SU-DHL-6 (cell line): ENCODE results near the gene BATF.

Experiments
- H2AFZ ChIP-seq: fragments of 200-600 bp; sonication (generic); 2 replicates; pipeline ENCODE4 v1.6.1; 2014; ENCODE audit warnings: low read depth, mild to moderate bottlenecking, moderate library complexity, mixed read lengths, antibody characterized with exemption, low read length; ENCODE audit not compliant: severe bottlenecking
- H3F3A ChIP-seq: fragments of 200-600 bp; shearing (Covaris generic); 2 replicates; pipeline ENCODE4 v1.6.0; 2016; ENCODE audit warnings: antibody characterized with exemption, mild to moderate bottlenecking; ENCODE audit not compliant: insufficient read depth
- H3K27ac ChIP-seq: fragments of 200-600 bp; sonication (generic); 2 replicates; pipeline ENCODE4 v1.5.1; 2016; ENCODE audit warnings: low read depth, mild to moderate bottlenecking, low read length, moderate library complexity, mixed read lengths
- H3K27me3 ChIP-seq: fragments of 200-600 bp; sonication (generic), shearing (Covaris generic); 2 replicates; pipeline ENCODE4 v1.6.0; 2014; ENCODE audit warnings: mild to moderate bottlenecking, low read length
- H3K36me3 ChIP-seq: fragments of 200-600 bp; sonication (generic); 2 replicates; pipeline ENCODE4 v1.6.1; 2014; ENCODE audit warnings: mild to moderate bottlenecking, low read length, mixed read lengths
- H3K4me2 ChIP-seq: fragments of 300-600, 200-600 bp; shearing (Covaris generic), sonication (generic); 2 replicates; pipeline ENCODE4 v1.6.0; 2014; ENCODE audit warnings: low read length, low read depth, mild to moderate bottlenecking; ENCODE audit not compliant: poor library complexity, severe bottlenecking
- H3K4me3 ChIP-seq: fragments of 200-600 bp; sonication (generic); 2 replicates; pipeline ENCODE4 v1.5.1; 2014; ENCODE audit warnings: antibody characterized with exemption, low read length, mild to moderate bottlenecking, mixed read lengths; ENCODE audit not compliant: insufficient read depth, poor library complexity, severe bottlenecking
- H3K79me2 ChIP-seq: fragments of 200-600 bp; sonication (generic); 2 replicates; pipeline ENCODE4 v1.6.1; 2014; ENCODE audit warnings: mild to moderate bottlenecking, low read length, moderate library complexity; ENCODE audit not compliant: insufficient read depth
- H3K9ac ChIP-seq: fragments of 200-600 bp; sonication (generic); 2 replicates; pipeline ENCODE4 v1.7.0; 2014; ENCODE audit warnings: mild to moderate bottlenecking, low read length
- H3K9me2 ChIP-seq: fragments of 200-600 bp; sonication (generic); replicated peaks from 2 replicates; pipeline ENCODE4 v1.6.1; 2014; ENCODE audit warnings: low read length; ENCODE audit not compliant: insufficient read depth
- H3K9me3 ChIP-seq: fragments of 200-600 bp; sonication (generic); 2 replicates; pipeline ENCODE4 v1.6.1; 2014; ENCODE audit warnings: low read length, mixed read lengths; ENCODE audit not compliant: insufficient read depth
- H4K20me1 ChIP-seq: fragments of 200-600 bp; sonication (generic); 2 replicates; pipeline ENCODE4 v1.6.1; 2014; ENCODE audit warnings: low read depth, mild to moderate bottlenecking, antibody characterized with exemption, low read length, moderate library complexity, mixed read lengths
- CTCF ChIP-seq: fragments of 200-600 bp; sonication (generic); IDR thresholded peaks from one replicate; pipeline ENCODE4 v1.5.1; 2017; ENCODE audit warnings: antibody characterized with exemption, mild to moderate bottlenecking, low read length, moderate library complexity; ENCODE audit not compliant: insufficient read depth, poor library complexity, severe bottlenecking
- EZH2phosphoT487 ChIP-seq: fragments of 200-600 bp; sonication (generic), shearing (Covaris generic); conservative IDR thresholded peaks from 2 replicates; pipeline ENCODE4 v1.6.1; 2018; ENCODE audit warnings: mild to moderate bottlenecking, antibody characterized with exemption, low read length, moderate library complexity, mixed read lengths

The BATF gene

GRCh38 chr14:75491376-75491978, 30.8 kb upstream of the BATF start:
- H3K4me3 ChIP-seq, result no peak overlapping the region
- H3F3A ChIP-seq, result peaks cover 61% of the 10 kb centered on the region
- no peaks in the 10 kb centered on the region for H3K79me2 ChIP-seq
- no peaks in the 10 kb centered on the region for H3K36me3 ChIP-seq
- H3K27ac ChIP-seq, result peak overlapping the region; percentile 96
- H3K9me2 ChIP-seq, result no peaks in the 10 kb centered on the region
- no peaks in the 10 kb centered on the region for H4K20me1 ChIP-seq
- TF ChIP-seq EZH2phosphoT487, result no peak
- no peak for TF ChIP-seq CTCF
- H3K27me3 ChIP-seq, result no peaks in the 10 kb centered on the region
- peak overlapping the region; percentile 50 for H3K9ac ChIP-seq
- H2AFZ ChIP-seq, result peak overlapping the region; percentile 18
- H3K4me2 ChIP-seq, result peak overlapping the region; percentile 63
- no peaks in the 10 kb centered on the region for H3K9me3 ChIP-seq

GRCh38 chr14:75492832-75493591, 29.3 kb upstream of the BATF start:
- Histone ChIP-seq H4K20me1 (no peaks in the 10 kb centered on the region), H3K27me3 (no peaks in the 10 kb centered on the region), H3K36me3 (no peaks in the 10 kb centered on the region), H3K4me2 (peak overlapping the region; percentile 63), H3K9me3 (no peaks in the 10 kb centered on the region), H3K4me3 (no peak overlapping the region), H3K9me2 (no peaks in the 10 kb centered on the region), H3K9ac (peak overlapping the region; percentile 50), H3K27ac (peak overlapping the region; percentile 96), H3F3A (peaks cover 55% of the 10 kb centered on the region), H2AFZ (peak overlapping the region; percentile 2), H3K79me2 (no peaks in the 10 kb centered on the region)
- no peak for TF ChIP-seq EZH2phosphoT487
- TF ChIP-seq CTCF, result no peak

GRCh38 chr14:75493592-75494087, 28.6 kb upstream of the BATF start:
- H3K79me2 ChIP-seq, result no peaks in the 10 kb centered on the region
- H2AFZ ChIP-seq, result peak overlapping the region; percentile 66
- H3F3A ChIP-seq, result peaks cover 55% of the 10 kb centered on the region
- H3K36me3 ChIP-seq, result no peaks in the 10 kb centered on the region
- H3K9me2 ChIP-seq, result no peaks in the 10 kb centered on the region
- TF ChIP-seq CTCF (no peak), EZH2phosphoT487 (no peak)
- H3K9ac ChIP-seq, result peak overlapping the region; percentile 50
- no peaks in the 10 kb centered on the region for H3K27me3 ChIP-seq
- H3K27ac ChIP-seq, result peak overlapping the region; percentile 96
- peak overlapping the region; percentile 63 for H3K4me2 ChIP-seq
- H3K4me3 ChIP-seq, result peak overlapping the region; percentile 10
- H3K9me3 ChIP-seq, result no peaks in the 10 kb centered on the region
- H4K20me1 ChIP-seq, result no peaks in the 10 kb centered on the region
